Parathyroid adenoma (tissue), 2 donors: ENCODE results near the gene TTC22.

Experiments
- H2AFZ ChIP-seq: fragments of 300-600 bp; sonication (generic); one replicate; pipeline ENCODE4 v1.7.0; 2017; ENCODE audit warnings: antibody characterized with exemption, mild to moderate bottlenecking
- H3K27ac ChIP-seq: fragments of 300-600 bp; sonication (generic); one replicate; pipeline ENCODE4 v1.7.0; 2017
- H3K27me3 ChIP-seq: fragments of 300-600 bp; sonication (generic); one replicate; pipeline ENCODE4 v1.7.0; 2017; ENCODE audit warnings: low read length; ENCODE audit not compliant: control insufficient read depth, insufficient read depth
- H3K36me3 ChIP-seq: fragments of 300-600 bp; sonication (generic); one replicate; pipeline ENCODE4 v1.7.0; 2017; ENCODE audit warnings: low read length; ENCODE audit not compliant: control insufficient read depth, insufficient read depth
- H3K4me1 ChIP-seq: fragments of 300-600 bp; sonication (generic); one replicate; pipeline ENCODE4 v1.7.0; 2017; ENCODE audit warnings: control low read depth
- H3K4me2 ChIP-seq: fragments of 300-600 bp; sonication (generic); one replicate; pipeline ENCODE4 v1.7.0; 2017; ENCODE audit warnings: low read length
- H3K4me3 ChIP-seq: fragments of 300-600 bp; sonication (generic); one replicate; pipeline ENCODE4 v1.7.0; 2017; ENCODE audit warnings: low read depth, low read length
- H3K79me2 ChIP-seq: fragments of 300-600 bp; sonication (generic); one replicate; pipeline ENCODE4 v1.7.0; 2017; ENCODE audit warnings: control low read depth
- H3K9ac ChIP-seq: fragments of 300-600 bp; sonication (generic); one replicate; pipeline ENCODE4 v1.7.0; 2017; ENCODE audit warnings: mild to moderate bottlenecking
- H3K9me3 ChIP-seq: fragments of 300-600 bp; sonication (generic); one replicate; pipeline ENCODE4 v1.7.0; 2017; ENCODE audit warnings: low read length; ENCODE audit not compliant: control insufficient read depth
- TF ChIP-seq, protein P1 (sequence below): fragments of 300-600 bp; sonication (generic); IDR thresholded peaks from one replicate; pipeline ENCODE4 v1.7.0; 2017; ENCODE audit warnings: antibody characterized with exemption, mild to moderate bottlenecking
- donor health status: primary hyperparathyroidism.

The TTC22 gene

DNA sequence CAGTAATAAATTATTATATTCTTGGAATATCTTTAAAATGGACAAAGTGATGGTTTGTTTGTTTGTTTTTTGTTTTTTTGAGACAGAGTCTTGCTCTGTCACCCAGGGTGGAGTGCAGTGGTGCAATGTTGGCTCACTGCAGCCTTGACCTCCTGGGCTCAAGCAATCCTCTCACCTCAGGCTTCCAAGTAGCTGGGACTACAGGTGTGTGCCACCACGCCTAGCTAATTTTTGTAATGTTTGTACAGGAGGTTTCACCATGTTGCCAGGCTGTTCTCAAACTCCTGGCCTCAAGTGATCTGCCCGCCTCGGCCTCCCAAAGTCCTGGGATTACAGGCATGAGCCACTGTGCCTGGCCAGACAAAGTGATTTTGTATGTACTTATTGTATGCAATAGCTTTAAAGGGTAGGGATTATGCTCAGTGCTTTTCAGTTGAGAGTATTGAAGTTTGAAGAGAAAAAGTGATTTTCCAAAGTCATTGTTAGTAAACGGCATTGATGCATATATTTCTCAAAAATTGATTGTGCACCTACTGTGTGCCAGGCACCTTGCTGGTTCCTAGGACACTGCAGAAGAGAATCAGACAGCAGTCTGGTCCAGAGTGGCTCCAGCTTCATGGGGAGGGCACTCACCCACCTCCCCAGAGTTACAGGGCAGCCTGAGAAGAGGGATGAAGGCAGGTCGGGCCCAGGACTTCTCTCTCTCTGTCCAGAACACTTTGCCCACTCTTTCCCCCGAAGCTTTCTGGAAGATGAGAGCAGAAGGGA is 34.2 kb upstream of the TTC22 start:
- H3K4me1 ChIP-seq, result no peaks in the 10 kb centered on the region
- H3K9me3 ChIP-seq, result no peaks in the 10 kb centered on the region
- no peaks in the 10 kb centered on the region for H3K36me3 ChIP-seq
- H3K27me3 ChIP-seq, result no peaks in the 10 kb centered on the region
- no peak overlapping the region for H3K4me3 ChIP-seq
- no peak overlapping the region for H3K27ac ChIP-seq
- TF ChIP-seq, protein P1, sequence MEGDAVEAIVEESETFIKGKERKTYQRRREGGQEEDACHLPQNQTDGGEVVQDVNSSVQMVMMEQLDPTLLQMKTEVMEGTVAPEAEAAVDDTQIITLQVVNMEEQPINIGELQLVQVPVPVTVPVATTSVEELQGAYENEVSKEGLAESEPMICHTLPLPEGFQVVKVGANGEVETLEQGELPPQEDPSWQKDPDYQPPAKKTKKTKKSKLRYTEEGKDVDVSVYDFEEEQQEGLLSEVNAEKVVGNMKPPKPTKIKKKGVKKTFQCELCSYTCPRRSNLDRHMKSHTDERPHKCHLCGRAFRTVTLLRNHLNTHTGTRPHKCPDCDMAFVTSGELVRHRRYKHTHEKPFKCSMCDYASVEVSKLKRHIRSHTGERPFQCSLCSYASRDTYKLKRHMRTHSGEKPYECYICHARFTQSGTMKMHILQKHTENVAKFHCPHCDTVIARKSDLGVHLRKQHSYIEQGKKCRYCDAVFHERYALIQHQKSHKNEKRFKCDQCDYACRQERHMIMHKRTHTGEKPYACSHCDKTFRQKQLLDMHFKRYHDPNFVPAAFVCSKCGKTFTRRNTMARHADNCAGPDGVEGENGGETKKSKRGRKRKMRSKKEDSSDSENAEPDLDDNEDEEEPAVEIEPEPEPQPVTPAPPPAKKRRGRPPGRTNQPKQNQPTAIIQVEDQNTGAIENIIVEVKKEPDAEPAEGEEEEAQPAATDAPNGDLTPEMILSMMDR, result no peak
- H3K4me2 ChIP-seq, result no peak overlapping the region
- no peak overlapping the region for H3K9ac ChIP-seq
- H3K79me2 ChIP-seq, result no peaks in the 10 kb centered on the region
- H2AFZ ChIP-seq, result no peak overlapping the region

DNA sequence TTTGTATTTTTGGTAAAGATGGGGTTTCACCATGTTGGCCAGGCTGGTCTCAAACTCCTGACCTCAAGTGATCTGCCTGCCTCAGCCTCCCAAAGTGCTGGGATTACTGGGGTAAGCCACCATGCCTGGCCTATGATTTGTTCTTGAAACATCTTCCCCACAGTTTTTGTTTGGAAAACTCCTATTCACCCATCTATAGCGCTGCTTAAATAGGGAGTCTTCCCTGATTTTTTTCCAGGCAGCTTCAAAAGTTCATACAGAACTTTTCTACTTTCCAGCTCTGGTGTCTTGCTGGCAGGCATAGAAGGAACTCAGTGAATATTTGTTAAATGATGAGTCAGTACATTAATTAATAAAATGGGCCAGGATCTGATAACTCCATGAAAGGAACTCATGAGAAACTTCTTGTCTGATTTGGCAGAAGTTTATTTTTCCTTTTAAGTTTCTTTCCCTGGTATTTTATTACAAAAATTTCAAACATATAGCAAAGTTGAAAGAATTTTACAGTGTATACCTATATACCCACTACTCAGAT is 33.0 kb upstream of the TTC22 start:
- Histone ChIP-seq H3K27me3 (no peaks in the 10 kb centered on the region), H3K79me2 (no peaks in the 10 kb centered on the region), H3K4me2 (no peak overlapping the region), H3K9ac (no peak overlapping the region), H3K9me3 (no peaks in the 10 kb centered on the region), H3K36me3 (no peaks in the 10 kb centered on the region), H3K4me1 (no peaks in the 10 kb centered on the region), H3K27ac (no peak overlapping the region), H3K4me3 (no peak overlapping the region), H2AFZ (no peak overlapping the region)
- TF ChIP-seq, protein P1, result no peak

DNA sequence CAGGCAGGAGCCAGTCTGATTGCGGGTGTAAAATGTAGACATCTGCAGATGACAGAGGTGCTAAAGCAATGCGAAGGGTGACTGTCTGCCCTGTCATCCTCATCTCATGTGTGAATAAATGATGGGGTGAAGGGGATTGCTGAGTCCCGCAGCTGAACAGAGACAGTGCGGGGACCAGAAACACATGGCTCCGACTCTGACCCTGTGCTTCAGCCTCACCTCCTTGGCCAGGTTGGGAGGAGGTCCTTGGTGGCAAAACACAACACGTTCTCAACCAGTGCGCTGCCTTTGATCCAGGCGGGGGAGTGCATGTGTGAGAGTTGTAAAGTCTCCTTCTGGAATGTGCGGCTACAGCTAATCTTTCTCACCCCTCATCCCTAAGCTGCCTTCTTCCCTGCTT is 32.0 kb upstream of the TTC22 start:
- Histone ChIP-seq H3K9me3 (no peaks in the 10 kb centered on the region), H2AFZ (no peak overlapping the region), H3K27ac (no peak overlapping the region), H3K27me3 (no peaks in the 10 kb centered on the region), H3K9ac (no peak overlapping the region), H3K79me2 (no peaks in the 10 kb centered on the region), H3K4me2 (no peak overlapping the region), H3K36me3 (no peaks in the 10 kb centered on the region), H3K4me3 (no peak overlapping the region), H3K4me1 (no peaks in the 10 kb centered on the region)
- TF ChIP-seq, protein P1, result no peak

DNA sequence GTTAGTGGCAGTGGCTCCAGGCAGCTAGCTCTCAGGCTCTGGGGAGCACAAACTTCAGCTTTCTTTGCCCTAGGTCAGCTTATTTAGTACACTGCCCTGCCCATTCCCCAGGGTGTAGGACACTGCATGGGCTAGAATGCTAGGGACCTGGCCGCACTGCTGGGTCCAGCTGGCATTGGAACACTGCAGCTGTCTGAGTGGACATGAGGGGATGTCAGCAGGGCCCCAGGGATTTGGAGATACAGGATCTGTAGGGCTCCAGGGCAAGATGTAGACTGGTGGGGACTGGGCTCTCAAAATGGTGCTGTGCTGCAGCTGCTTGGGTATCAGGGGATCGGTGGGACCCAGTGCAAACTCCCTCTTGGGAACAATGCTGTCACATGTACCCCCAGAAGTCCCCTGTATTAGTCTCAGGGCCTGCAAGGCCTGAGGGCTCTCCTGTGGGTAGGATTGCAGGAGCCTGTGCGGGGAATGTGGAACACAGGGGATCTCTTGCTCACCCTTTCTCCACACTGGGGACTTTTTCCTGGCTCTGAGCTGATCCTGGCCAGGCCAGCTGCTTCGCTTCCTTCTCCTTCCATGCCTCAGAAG is 25.2 kb upstream of the TTC22 start:
- TF ChIP-seq, protein P1, result no peak
- Histone ChIP-seq H3K4me1 (no peaks in the 10 kb centered on the region), H3K4me3 (no peak overlapping the region), H3K27me3 (no peaks in the 10 kb centered on the region), H3K4me2 (no peak overlapping the region), H2AFZ (no peak overlapping the region), H3K79me2 (no peaks in the 10 kb centered on the region), H3K9me3 (no peaks in the 10 kb centered on the region), H3K36me3 (no peaks in the 10 kb centered on the region), H3K9ac (no peak overlapping the region), H3K27ac (no peak overlapping the region)
